H9 (cell line): ENCODE data around the gene SHISA7. TPM values are rescaled to one million over a fixed set of nuclear protein-coding genes. Genes with fewer than 3 reads are reported as not detected.

Source experiments
- DNase-seq: peaks from one replicate; pipeline ENCODE4 v3.0.0-alpha.2; 2017
- H2AFZ ChIP-seq: one replicate; pipeline ENCODE4 v1.6.1; 2013; ENCODE audit warnings: mild to moderate bottlenecking, low read length, control low read depth, moderate library complexity
- H2AK5ac ChIP-seq: 2 replicates; pipeline ENCODE4 v1.6.1; 2013; ENCODE audit warnings: low read length, control low read depth, mixed read lengths; ENCODE audit not compliant: insufficient read length
- H2BK120ac ChIP-seq: one replicate; pipeline ENCODE4 v1.6.1; 2013; ENCODE audit warnings: low read depth, mild to moderate bottlenecking, low read length, control low read depth, inconsistent platforms; ENCODE audit not compliant: poor library complexity, severe bottlenecking
- H2BK12ac ChIP-seq: 2 replicates; pipeline ENCODE4 v1.6.1; 2013; ENCODE audit warnings: low read length, control low read depth, mixed read lengths, low read depth; ENCODE audit not compliant: insufficient read length
- H2BK15ac ChIP-seq: 2 replicates; pipeline ENCODE4 v1.6.1; 2013; ENCODE audit warnings: low read depth, low read length, control low read depth
- H2BK20ac ChIP-seq: one replicate; pipeline ENCODE4 v1.6.1; 2013; ENCODE audit warnings: low read depth, mild to moderate bottlenecking, low read length, control low read depth, inconsistent platforms; ENCODE audit not compliant: poor library complexity, severe bottlenecking
- H2BK5ac ChIP-seq: 2 replicates; pipeline ENCODE4 v1.6.1; 2013; ENCODE audit warnings: low read length, control low read depth, mixed read lengths; ENCODE audit not compliant: insufficient read length
- H3K14ac ChIP-seq: 2 replicates; pipeline ENCODE4 v1.6.1; 2013; ENCODE audit warnings: low read length, control low read depth; ENCODE audit not compliant: insufficient read depth
- H3K18ac ChIP-seq: 2 replicates; pipeline ENCODE4 v1.6.1; 2013; ENCODE audit warnings: low read depth, mild to moderate bottlenecking, mixed read lengths, low read length, control low read depth; ENCODE audit not compliant: insufficient read length
- H3K23ac ChIP-seq: 2 replicates; pipeline ENCODE4 v1.6.1; 2013; ENCODE audit warnings: low read length, control low read depth, mixed read lengths, low read depth; ENCODE audit not compliant: insufficient read length
- H3K23me2 ChIP-seq: 2 replicates; pipeline ENCODE4 v1.6.1; 2013; ENCODE audit warnings: low read depth, mild to moderate bottlenecking, mixed read lengths, low read length, control low read depth; ENCODE audit not compliant: insufficient read length, poor library complexity, severe bottlenecking
- H3K27ac ChIP-seq: 2 replicates; pipeline ENCODE4 v1.5.1; 2013; ENCODE audit warnings: low read length, control low read depth, mixed read lengths, low read depth; ENCODE audit not compliant: insufficient read length
- H3K27me3 ChIP-seq: 2 replicates; pipeline ENCODE4 v1.6.1; 2013; ENCODE audit warnings: low read length, control low read depth, inconsistent platforms; ENCODE audit not compliant: insufficient read depth
- H3K4ac ChIP-seq: 2 replicates; pipeline ENCODE4 v1.6.1; 2013; ENCODE audit warnings: low read depth, mild to moderate bottlenecking, control low read depth, inconsistent platforms, low read length, moderate library complexity
- H3K4me1 ChIP-seq: 2 replicates; pipeline ENCODE4 v1.6.1; 2013; ENCODE audit warnings: low read length, control low read depth, inconsistent platforms; ENCODE audit not compliant: insufficient read depth
- H3K4me2 ChIP-seq: 2 replicates; pipeline ENCODE4 v1.6.1; 2013; ENCODE audit warnings: low read length, control low read depth, mixed read lengths; ENCODE audit not compliant: insufficient read length, insufficient read depth
- H3K56ac ChIP-seq: 2 replicates; pipeline ENCODE4 v1.6.1; 2013; ENCODE audit warnings: low read depth, mild to moderate bottlenecking, mixed read lengths, low read length, control low read depth; ENCODE audit not compliant: insufficient read length
- H3K79me1 ChIP-seq: 2 replicates; pipeline ENCODE4 v1.6.1; 2013; ENCODE audit warnings: low read depth, mild to moderate bottlenecking, moderate library complexity, low read length, control low read depth, inconsistent platforms; ENCODE audit not compliant: insufficient read depth, poor library complexity, severe bottlenecking
- H3K79me2 ChIP-seq: 2 replicates; pipeline ENCODE4 v1.6.1; 2013; ENCODE audit warnings: low read length, control low read depth, inconsistent platforms; ENCODE audit not compliant: insufficient read depth
- H3K9ac ChIP-seq: 2 replicates; pipeline ENCODE4 v1.6.1; 2013; ENCODE audit warnings: low read length, control low read depth, mixed read lengths; ENCODE audit not compliant: insufficient read length; ENCODE audit errors: extremely low read depth
- H3K9me3 ChIP-seq: one replicate; pipeline ENCODE4 v1.6.1; 2013; ENCODE audit warnings: low read depth, low read length, inconsistent platforms; ENCODE audit not compliant: control insufficient read depth
- H3T11ph ChIP-seq: one replicate; pipeline ENCODE4 v1.6.1; 2013; ENCODE audit warnings: mild to moderate bottlenecking, low read length, control low read depth, inconsistent platforms
- H4K20me1 ChIP-seq: one replicate; pipeline ENCODE4 v1.6.1; 2013; ENCODE audit not compliant: control insufficient read depth, insufficient read length, insufficient read depth
- H4K5ac ChIP-seq: 2 replicates; pipeline ENCODE4 v1.6.1; 2013; ENCODE audit warnings: low read depth, mild to moderate bottlenecking, mixed read lengths, low read length, control low read depth; ENCODE audit not compliant: insufficient read length
- H4K8ac ChIP-seq: replicated peaks from 2 replicates; pipeline ENCODE4 v1.6.1; 2013; ENCODE audit warnings: low read length, control low read depth, mixed read lengths, low read depth; ENCODE audit not compliant: insufficient read length
- H4K91ac ChIP-seq: 2 replicates; pipeline ENCODE4 v1.6.1; 2013; ENCODE audit warnings: low read depth, mild to moderate bottlenecking, moderate library complexity, mixed read lengths, low read length, control low read depth; ENCODE audit not compliant: insufficient read length
- H3K27ac Mint-ChIP-seq, 3 experiments: 2 replicates in 2 of 3; 3 replicates in 1 of 3; pipeline ENCODE4 v1.8.0; 2020 to 2021; ENCODE audit warnings: mixed read lengths in 3 of 3, mild to moderate bottlenecking in 1 of 3, moderate library complexity in 1 of 3
- H3K27me3 Mint-ChIP-seq: 2 replicates; pipeline ENCODE4 v1.8.0; 2021; ENCODE audit warnings: low read depth, mild to moderate bottlenecking, moderate library complexity, mixed read lengths
- H3K36me3 Mint-ChIP-seq, 3 experiments: 2 replicates in 2 of 3; 3 replicates in 1 of 3; pipeline ENCODE4 v1.8.0; 2020 to 2021; ENCODE audit warnings: low read depth in 3 of 3, mixed read lengths in 3 of 3; ENCODE audit not compliant: insufficient read depth in 1 of 3
- H3K4me1 Mint-ChIP-seq, 2 experiments: 2 replicates each; pipeline ENCODE4 v1.8.0; 2020; ENCODE audit warnings: mixed read lengths in 2 of 2
- H3K4me3 Mint-ChIP-seq, 2 experiments: 2 replicates in 1 of 2; 3 replicates in 1 of 2; pipeline ENCODE4 v1.8.0; 2020 to 2021; ENCODE audit warnings: mild to moderate bottlenecking in 2 of 2, mixed read lengths in 2 of 2, moderate library complexity in 1 of 2
- H3K9me3 Mint-ChIP-seq, 2 experiments: 2 replicates in 1 of 2; 3 replicates in 1 of 2; pipeline ENCODE4 v1.8.0; 2020; ENCODE audit warnings: mild to moderate bottlenecking in 2 of 2, mixed read lengths in 2 of 2, moderate library complexity in 1 of 2
- CTCF ChIP-seq: fragments of 200-600 bp; sonication (generic); conservative IDR thresholded peaks from 3 replicates; pipeline ENCODE4 v1.8.0; 2021; ENCODE audit warnings: antibody characterized with exemption, mild to moderate bottlenecking
- WGBS: extraction: QIAGEN DNeasy Blood & Tissue Kit; methylation state at CpG from one replicate; pipeline ENCODE4 v1.1.7; 2013; ENCODE audit warnings: missing lambda C conversion rate, low lambda C conversion rate, mixed read lengths; ENCODE audit not compliant: insufficient read length; ENCODE audit errors: extremely low coverage; 5-methylcytosine and 5-hydroxymethylcytosine counted together
- total RNA-seq: library from RNA; stranded (reverse); gene quantifications from 2 replicates; pipeline ENCODE4 v1.2.1, GENCODE V29; 2021

Gene SHISA7
- total RNA-seq, 1 experiment from 2014 or later = 0.31 TPM

GRCh38 chr19:55383279-55384130, 59.6 kb downstream of the SHISA7 start:
- Histone ChIP-seq H3K9me3 (no peaks in the 10 kb centered on the region), H4K20me1 (peaks cover 3% of the 10 kb centered on the region), H2BK12ac (no peak overlapping the region), H3K14ac (peak overlapping the region; percentile 42; the same call in 1 of the 2 replicates), H2BK5ac (no peak overlapping the region), H2AK5ac (no peak overlapping the region), H3K56ac (no peak overlapping the region), H4K5ac (no peak overlapping the region), H3K4me2 (peak overlapping the region; percentile 87), H3T11ph (no peak overlapping the region), H4K91ac (no peak overlapping the region), H3K27ac (no peak overlapping the region), H3K4me1 (peaks cover 8% of the 10 kb centered on the region), H4K8ac (no peak overlapping the region), H3K23me2 (peaks cover 28% of the 10 kb centered on the region), H3K27me3 (peaks cover 2% of the 10 kb centered on the region; the same call in 1 of the 2 replicates), H3K4ac (no peak overlapping the region), H3K9ac (peak overlapping the region; percentile 57), H3K18ac (peak overlapping the region; percentile 23), H3K79me2 (peaks cover 17% of the 10 kb centered on the region; the same call in 1 of the 2 replicates), H2BK20ac (no peak overlapping the region), H2BK15ac (no peak overlapping the region), H2BK120ac (no peak overlapping the region), H3K79me1 (peaks cover 15% of the 10 kb centered on the region), H2AFZ (no peak overlapping the region), H3K23ac (no peak overlapping the region)
- no peak; the same call in 2 of the 3 replicates for TF ChIP-seq CTCF
- no CpG with 5 or more reads among the region's 88 CpGs for WGBS
- H3K4me1 Mint-ChIP-seq = peaks cover 32 to 44% of the 10 kb centered on the region in 2 experiments
- H3K9me3 Mint-ChIP-seq = peaks cover 2 to 3% of the 10 kb centered on the region in 2 experiments; a peak in 2 of 5 replicates
- H3K36me3 Mint-ChIP-seq = peaks cover 27 to 40% (median 30%) of the 10 kb centered on the region in 3 experiments
- peaks cover 39% of the 10 kb centered on the region for H3K27me3 Mint-ChIP-seq
- DNase-seq = peak; percentile 64
- peak overlapping the region; percentile 75 to 85 for H3K4me3 Mint-ChIP-seq
- peak overlapping the region in 1 of 3 experiments; percentile 64; a peak in 2 of 7 replicates for H3K27ac Mint-ChIP-seq
